Mucosa of descending colon (tissue), 3 donors: ENCODE results near the gene STRIT1. TPM values are rescaled to one million over a fixed set of nuclear protein-coding genes. Genes with fewer than 3 reads are reported as not detected.

Experiments used
- ATAC-seq: fragments of 200-7000 bp; cut with Tn5 transposase; one replicate; pipeline ENCODE4 v1.9.1; 2020; ENCODE audit warnings: mild to moderate bottlenecking, moderate library complexity
- DNase-seq, 3 donors: peaks; one replicate each; pipeline ENCODE4 v3.0.0-alpha.2; 2020
- H3K36me3 ChIP-seq: fragments of 200-600 bp; one replicate; pipeline ENCODE4 v1.8.0; 2021; ENCODE audit warnings: low read depth, mild to moderate bottlenecking
- H3K4me1 ChIP-seq: fragments of 200-600 bp; one replicate; pipeline ENCODE4 v1.8.0; 2021; ENCODE audit warnings: low read depth, mild to moderate bottlenecking
- H3K4me3 ChIP-seq: fragments of 200-600 bp; one replicate; pipeline ENCODE4 v1.8.0; 2021; ENCODE audit warnings: mild to moderate bottlenecking
- H3K9me3 ChIP-seq: fragments of 200-600 bp; one replicate; pipeline ENCODE4 v1.8.0; 2021; ENCODE audit warnings: mild to moderate bottlenecking
- CTCF ChIP-seq: fragments of 200-600 bp; IDR thresholded peaks from one replicate; pipeline ENCODE4 v1.8.0; 2022; ENCODE audit warnings: antibody characterized with exemption, mild to moderate bottlenecking
- intact Hi-C, 2 donors: fragments of 100-400 bp; cut with DNase I in 1 of 2; cut with micrococcal nuclease in 1 of 2; formaldehyde crosslinking; loops; one replicate each; pipeline versions ENCODE4 v1.11.0 to v1.11.1; 2022; cut with DNase I, micrococcal nuclease
- total RNA-seq, 3 donors: library from RNA; stranded (reverse); fragmentation: NEBNext Ultra II Directional in 2 of 3; extraction: Animal tissue kit (Norgen Biotek cat#: 25700) in 2 of 3; gene quantifications; one replicate each; pipeline versions ENCODE4 v1.2.1 to v1.2.4, GENCODE V29; 2021 to 2023
- donor health status: DM: no; HTN: no; CAD: no; lungs with moderate emphysema.
- donor health status: DM: no; HTN: no; CAD: no.
- donor health status: DM: no; HTN: yes; CAD: no.

The STRIT1 gene
- total RNA-seq, 3 donors from 2014 or later, result not detected

DNA sequence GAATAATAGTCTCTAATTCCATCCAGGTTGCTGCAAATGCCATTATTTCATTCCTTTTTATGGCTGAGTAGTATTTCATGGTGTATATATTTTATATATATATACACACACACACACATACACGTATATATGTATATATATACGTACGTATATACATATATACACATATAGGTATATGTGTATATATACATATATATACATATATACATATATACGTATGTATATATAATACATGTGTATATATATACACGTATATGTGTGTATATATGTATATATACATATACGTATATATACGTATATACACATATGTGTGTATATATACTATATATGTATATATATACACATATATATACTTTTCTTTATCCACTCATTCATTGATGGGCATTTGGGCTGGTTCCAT is 13.7 kb upstream of the STRIT1 start:
- H3K4me1 ChIP-seq, result no peaks in the 10 kb centered on the region
- ATAC-seq (no peak), DNase-seq (no peak)
- intact Hi-C loops, result no loop called here
- no peak overlapping the region for H3K4me3 ChIP-seq
- H3K36me3 ChIP-seq, result no peaks in the 10 kb centered on the region
- TF ChIP-seq CTCF, result no peak
- H3K9me3 ChIP-seq, result no peaks in the 10 kb centered on the region

DNA sequence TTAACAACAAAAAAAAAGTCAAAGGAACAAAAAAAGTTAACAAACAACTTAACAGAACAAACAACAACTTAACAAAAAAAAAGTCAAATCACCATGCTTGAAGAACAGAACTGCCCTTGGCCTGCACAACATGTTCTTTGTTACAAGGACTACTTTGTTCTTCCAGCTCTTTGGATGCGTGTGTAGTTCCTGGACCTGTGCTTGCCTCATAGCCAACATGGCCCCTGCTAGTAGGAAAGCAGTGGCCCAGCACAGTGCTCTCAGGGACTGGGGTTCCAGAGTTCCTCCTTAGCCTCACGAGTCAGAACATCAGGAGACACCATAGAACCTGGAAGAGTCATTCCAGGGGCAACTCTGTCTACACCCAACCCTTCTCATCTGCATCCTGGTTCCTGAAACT is 10.9 kb upstream of the STRIT1 start:
- no peaks in the 10 kb centered on the region for H3K9me3 ChIP-seq
- no peaks in the 10 kb centered on the region for H3K36me3 ChIP-seq
- TF ChIP-seq CTCF, result no peak
- DNase-seq (no peak), ATAC-seq (no peak)
- no peaks in the 10 kb centered on the region for H3K4me1 ChIP-seq
- no peak overlapping the region for H3K4me3 ChIP-seq
- intact Hi-C loops, result no loop called here

DNA sequence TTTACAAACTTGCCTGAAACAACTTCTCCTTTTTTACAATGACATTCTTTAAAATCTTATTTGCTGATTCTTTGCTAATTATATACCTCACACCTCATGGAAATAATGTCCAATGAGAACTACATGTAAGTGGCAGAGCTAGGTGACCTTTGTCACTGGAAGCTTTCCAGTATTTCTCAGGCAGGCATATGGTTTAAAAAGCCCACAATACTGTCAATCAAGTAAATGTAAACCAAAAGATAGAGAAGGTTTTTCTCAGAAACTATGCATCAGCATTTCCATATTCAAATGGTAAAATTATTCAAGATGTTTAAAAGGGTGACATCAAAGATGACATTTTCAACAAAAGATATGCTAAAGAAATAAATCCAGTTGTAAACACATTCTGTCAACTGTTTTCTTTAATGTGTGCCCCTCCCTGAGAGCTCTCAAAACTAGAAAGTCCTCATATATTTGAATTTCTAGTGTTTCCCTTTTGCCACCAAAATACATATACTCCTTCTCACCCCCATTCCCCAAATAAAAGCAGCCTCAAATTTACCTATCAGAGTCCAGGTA is 10.1 kb upstream of the STRIT1 start:
- DNase-seq (no peak), ATAC-seq (no peak)
- Histone ChIP-seq H3K4me3 (no peak overlapping the region), H3K9me3 (no peaks in the 10 kb centered on the region), H3K36me3 (no peaks in the 10 kb centered on the region), H3K4me1 (no peaks in the 10 kb centered on the region)
- TF ChIP-seq CTCF, result no peak
- intact Hi-C loops, result no loop called here

DNA sequence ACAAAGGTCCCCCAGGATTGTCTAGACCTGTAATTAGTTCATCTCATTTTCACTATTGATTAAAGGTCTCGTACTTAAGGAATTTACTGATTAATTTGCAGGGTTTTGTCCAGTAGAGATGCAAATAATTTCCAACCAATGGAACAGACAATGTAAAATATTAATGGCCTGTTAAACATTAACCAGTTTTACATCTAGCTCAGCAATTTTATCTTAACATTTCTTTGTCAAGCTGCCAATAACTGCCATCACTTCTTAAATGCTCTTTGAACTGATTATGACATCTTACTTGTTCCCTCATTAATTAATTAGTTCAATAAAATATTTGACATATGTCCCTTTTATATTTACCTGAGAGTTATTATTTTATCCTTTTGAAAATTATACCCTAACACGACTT is 9.4 kb upstream of the STRIT1 start:
- Histone ChIP-seq H3K9me3 (no peaks in the 10 kb centered on the region), H3K4me3 (no peak overlapping the region), H3K4me1 (no peaks in the 10 kb centered on the region), H3K36me3 (no peaks in the 10 kb centered on the region)
- ATAC-seq (no peak), DNase-seq (no peak)
- intact Hi-C loops, result no loop called here
- no peak for TF ChIP-seq CTCF

DNA sequence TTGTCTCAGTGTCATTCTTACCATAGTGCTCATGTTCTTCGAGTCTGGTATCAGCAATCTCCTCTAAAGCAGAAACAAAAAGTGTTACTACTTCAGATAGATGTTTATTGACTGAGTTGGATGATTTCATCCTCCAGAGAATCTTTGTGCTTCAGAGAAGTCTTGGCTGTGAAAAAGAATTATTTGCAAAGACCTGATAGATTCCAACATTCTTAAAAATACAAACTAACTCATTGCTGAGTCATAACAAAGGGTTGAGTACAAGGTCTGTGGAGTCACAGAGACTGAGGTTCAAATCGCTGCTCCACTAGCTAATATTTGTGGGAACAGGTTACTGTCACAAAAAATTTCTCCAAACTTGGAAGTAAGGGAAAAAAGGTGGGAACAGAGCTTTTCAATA is 9.0 kb upstream of the STRIT1 start:
- Histone ChIP-seq H3K36me3 (no peaks in the 10 kb centered on the region), H3K4me3 (no peak overlapping the region), H3K4me1 (no peaks in the 10 kb centered on the region), H3K9me3 (no peaks in the 10 kb centered on the region)
- no peak for ATAC-seq
- no peak for TF ChIP-seq CTCF
- intact Hi-C loops, result no loop called here
- DNase-seq, result no peak

GRCh38 chr3:155297100-155297499 is 3.6 kb upstream of the STRIT1 start:
- H3K9me3 ChIP-seq, result peaks cover 6% of the 10 kb centered on the region
- no peak overlapping the region for H3K4me3 ChIP-seq
- DNase-seq, result no peak
- no peak for TF ChIP-seq CTCF
- intact Hi-C loops, result no loop called here
- H3K36me3 ChIP-seq, result no peaks in the 10 kb centered on the region
- H3K4me1 ChIP-seq, result no peaks in the 10 kb centered on the region
- no peak for ATAC-seq
